Osteoblast (primary cell): ENCODE measurements around the gene HSPA13. TPM values are rescaled to one million over a fixed set of nuclear protein-coding genes. Genes with fewer than 3 reads are reported as not detected.

ENCODE experiments used
- DNase-seq: peaks from one replicate; pipeline ENCODE4 v3.0.0; 2011; ENCODE audit warnings: low spot score, mixed read lengths; ENCODE audit not compliant: insufficient read length; ENCODE audit errors: missing footprints
- H2AFZ ChIP-seq: 2 replicates; pipeline ENCODE4 v1.6.0; 2011; ENCODE audit warnings: mild to moderate bottlenecking, low read length
- H3K27ac ChIP-seq: 2 replicates; pipeline ENCODE4 v1.5.1; 2011; ENCODE audit warnings: mild to moderate bottlenecking, low read depth, low read length, moderate library complexity
- H3K27me3 ChIP-seq: 2 replicates; pipeline ENCODE4 v1.6.0; 2012; ENCODE audit warnings: mild to moderate bottlenecking, control low read depth, inconsistent platforms, low read length, moderate library complexity; ENCODE audit not compliant: insufficient read depth
- H3K36me3 ChIP-seq: 2 replicates; pipeline ENCODE4 v1.5.1; 2011; ENCODE audit warnings: mild to moderate bottlenecking, low read length, control low read depth, moderate library complexity; ENCODE audit not compliant: insufficient read depth
- H3K4me1 ChIP-seq: 2 replicates; pipeline ENCODE4 v1.5.1; 2011; ENCODE audit warnings: mild to moderate bottlenecking, low read length, control low read depth, moderate library complexity; ENCODE audit not compliant: insufficient read depth
- H3K4me2 ChIP-seq: 2 replicates; pipeline ENCODE4 v1.6.0; 2011; ENCODE audit warnings: mild to moderate bottlenecking, low read length; ENCODE audit not compliant: insufficient read depth
- H3K4me3 ChIP-seq: fragments of 200-600 bp; sonication (generic); 3 replicates; pipeline ENCODE4 v1.5.1; 2012; ENCODE audit warnings: mild to moderate bottlenecking, low read length, inconsistent platforms; ENCODE audit not compliant: insufficient read depth
- H3K79me2 ChIP-seq: 2 replicates; pipeline ENCODE4 v1.6.0; 2012; ENCODE audit warnings: mild to moderate bottlenecking, low read length, control low read depth, inconsistent platforms; ENCODE audit not compliant: insufficient read depth
- H3K9me3 ChIP-seq: 2 replicates; pipeline ENCODE4 v1.5.1; 2011; ENCODE audit warnings: low read depth, low read length, control low read depth
- H4K20me1 ChIP-seq: 2 replicates; pipeline ENCODE4 v1.6.0; 2012; ENCODE audit warnings: mild to moderate bottlenecking, low read length, control low read depth; ENCODE audit not compliant: insufficient read depth
- CTCF ChIP-seq: IDR thresholded peaks from 2 replicates; pipeline ENCODE4 v1.5.1; 2011; ENCODE audit warnings: mild to moderate bottlenecking, low read depth, low read length, moderate library complexity; ENCODE audit errors: extremely low read depth
- total RNA-seq: library from RNA; depleted of rRNA; stranded (reverse); fragments of >200 nt; gene quantifications from 2 replicates; pipeline ENCODE4 v1.2.3, GENCODE V29; 2012

The HSPA13 gene
- total RNA-seq, 1 donor: 70.9 TPM

- Histone ChIP-seq H3K79me2 (no peaks in the 10 kb centered on the region), H3K4me2 (no peak overlapping the region), H3K9me3 (no peaks in the 10 kb centered on the region), H3K4me1 (no peaks in the 10 kb centered on the region), H3K27me3 (no peaks in the 10 kb centered on the region), H4K20me1 (no peaks in the 10 kb centered on the region), H3K36me3 (no peaks in the 10 kb centered on the region), H3K4me3 (no peak overlapping the region), H3K27ac (no peak overlapping the region), H2AFZ (no peak overlapping the region)
- no peak for DNase-seq
- no peak for TF ChIP-seq CTCF
Measured at GRCh38 chr21:14325595-14325994, 57.4 kb downstream of the HSPA13 start.

Other genes with a start within 250 kb of the HSPA13 start
- not detected in 2 replicates for gene LIPI, start 172.2 kb downstream of the HSPA13 start, total RNA-seq
- under 0.01 and 1.2 TPM in 2 replicates for gene RBM11, start 167.0 kb downstream of the HSPA13 start, total RNA-seq
- gene SAMSN1, start 163.2 kb upstream of the HSPA13 start, total RNA-seq: under 0.01 TPM in 1 of 2 replicates, not detected in the other